ENCODE data around the gene FKBP1A. TPM values are rescaled to one million over a fixed set of nuclear protein-coding genes. Genes with fewer than 3 reads are reported as not detected.

FKBP1A gene
- total and polyA plus RNA-seq, 2 donors (not counting 3 experiments of a cell fraction or from before 2014, with no cell fraction given) = 968 to 1,972 TPM

DNA sequence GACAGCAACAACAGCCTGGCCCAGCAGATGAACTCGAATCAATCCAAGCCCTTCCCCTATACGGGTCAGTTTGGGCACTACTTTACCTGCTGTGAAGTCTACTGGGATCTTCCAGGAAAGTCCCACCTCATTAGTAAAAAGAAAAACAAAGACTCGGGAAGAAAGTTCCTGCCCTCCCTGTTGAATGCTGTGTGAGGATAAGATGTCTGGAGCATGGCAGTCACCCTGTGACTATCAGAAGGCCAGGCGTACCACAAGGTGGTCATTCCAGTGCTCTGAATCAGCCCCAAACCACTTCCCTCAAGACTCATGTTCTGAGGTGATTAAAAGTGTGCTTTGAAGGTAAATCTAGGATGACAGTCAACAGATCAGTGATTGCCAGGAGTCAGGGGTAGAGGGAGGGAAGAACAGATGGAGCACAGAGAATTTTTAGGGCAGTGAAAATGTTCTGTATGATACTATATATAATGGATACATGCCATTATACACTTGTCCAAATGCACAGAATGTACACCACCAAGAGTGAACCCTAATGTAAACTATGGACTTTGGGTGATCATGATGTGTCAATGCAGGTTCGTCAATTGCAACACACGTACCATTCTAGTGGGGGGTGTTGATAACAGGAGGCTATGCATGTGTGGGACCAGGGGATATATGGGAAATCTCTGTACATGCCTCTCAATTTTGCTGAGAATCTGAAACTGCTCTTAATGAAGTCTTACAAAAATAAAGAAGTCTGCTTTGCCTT is 14.7 kb downstream of the FKBP1A start:
- peak; percentile 72 for DNase-seq (ENCODE audit: low read depth, low spot score)
- Histone ChIP-seq H3K4me1 (ENCODE audit: control insufficient read depth, extremely low read depth, insufficient read depth, low read length) (peaks cover 100% of the 10 kb centered on the region), H3K36me3 (ENCODE audit: control insufficient read depth in 2 of 2, extremely low read depth in 1 of 2, insufficient read depth in 2 of 2, low read length in 2 of 2) (peaks cover 2% of the 10 kb centered on the region in 2 experiments), H3K9ac (replicated peaks; ENCODE audit: extremely low read depth, insufficient read depth, low read length) (peak overlapping the region; percentile 18), H3K79me2 (ENCODE audit: control insufficient read depth, insufficient read depth, low read length) (peaks cover 100% of the 10 kb centered on the region), H3K4me3 (replicated peaks in 1 of 3; ENCODE audit: insufficient read depth in 1 of 3, low read depth in 1 of 3, low read length in 3 of 3) (no peak overlapping the region), H3K9me1 (replicated peaks; ENCODE audit: control insufficient read depth, extremely low read depth, insufficient read depth, low read length) (no peaks in the 10 kb centered on the region), H3K9me3 (replicated peaks; ENCODE audit: control insufficient read depth, insufficient read depth, low read length) (no peaks in the 10 kb centered on the region), H4K20me1 (replicated peaks; ENCODE audit: control insufficient read depth, extremely low read depth, insufficient read depth, low read length) (peaks cover 4% of the 10 kb centered on the region), H3K27ac (ENCODE audit: insufficient read depth, low read depth, low read length) (peak overlapping the region; percentile 83), H3K4me2 (ENCODE audit: insufficient read depth, low read length) (peak overlapping the region; percentile 63), H3K27me3 (ENCODE audit: control insufficient read depth in 2 of 2, insufficient read depth in 2 of 2, low read length in 2 of 2) (no peaks in the 10 kb centered on the region), H2AFZ (ENCODE audit: low read depth, low read length) (no peak overlapping the region)
- intact Hi-C loops (cut with micrococcal nuclease) = loop anchor here (1.0 kb wide), 2 partner anchors 7 to 11 kb away; no protein-coding TSS in a partner anchor
- ChIA-PET POLR2A (interaction anchor here (1.3 to 2.7 kb wide), 2 partner anchors 8 to 13 kb away, joined by 4 to 11 read pairs; no protein-coding TSS in a partner anchor), CTCF (interaction anchor here (0.9 to 3.2 kb wide), 6 partner anchors 8 to 126 kb away, joined by 3 to 24 read pairs (median 7); partner anchors contain the start of gene FKBP1A)
- peak; percentile 74 for FAIRE-seq
- dilution Hi-C loops (cut with MboI; ENCODE audit: extremely low pct_ligation_motif_present, low sequenced_read_pairs) = no loop called here
- no TSS peak for BruUV-seq (replicated peaks)
- peak; percentile 2 for TF ChIP-seq POLR2A (IDR thresholded peaks at IDR 0.05; ENCODE audit: low read depth, low read length)
- TF ChIP-seq, protein P1, sequence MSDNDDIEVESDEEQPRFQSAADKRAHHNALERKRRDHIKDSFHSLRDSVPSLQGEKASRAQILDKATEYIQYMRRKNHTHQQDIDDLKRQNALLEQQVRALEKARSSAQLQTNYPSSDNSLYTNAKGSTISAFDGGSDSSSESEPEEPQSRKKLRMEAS (IDR thresholded peaks at IDR 0.05; ENCODE audit: insufficient read depth, insufficient read length) = no peak
- TF ChIP-seq MYC (IDR thresholded peaks at IDR 0.05; ENCODE audit: low read depth, low read length) = peak; percentile 9
- peak; percentile 57 for TF ChIP-seq POLR2AphosphoS5 (IDR thresholded peaks at IDR 0.05; ENCODE audit: insufficient read depth, low read depth, low read length)
- TF ChIP-seq, protein P2, sequence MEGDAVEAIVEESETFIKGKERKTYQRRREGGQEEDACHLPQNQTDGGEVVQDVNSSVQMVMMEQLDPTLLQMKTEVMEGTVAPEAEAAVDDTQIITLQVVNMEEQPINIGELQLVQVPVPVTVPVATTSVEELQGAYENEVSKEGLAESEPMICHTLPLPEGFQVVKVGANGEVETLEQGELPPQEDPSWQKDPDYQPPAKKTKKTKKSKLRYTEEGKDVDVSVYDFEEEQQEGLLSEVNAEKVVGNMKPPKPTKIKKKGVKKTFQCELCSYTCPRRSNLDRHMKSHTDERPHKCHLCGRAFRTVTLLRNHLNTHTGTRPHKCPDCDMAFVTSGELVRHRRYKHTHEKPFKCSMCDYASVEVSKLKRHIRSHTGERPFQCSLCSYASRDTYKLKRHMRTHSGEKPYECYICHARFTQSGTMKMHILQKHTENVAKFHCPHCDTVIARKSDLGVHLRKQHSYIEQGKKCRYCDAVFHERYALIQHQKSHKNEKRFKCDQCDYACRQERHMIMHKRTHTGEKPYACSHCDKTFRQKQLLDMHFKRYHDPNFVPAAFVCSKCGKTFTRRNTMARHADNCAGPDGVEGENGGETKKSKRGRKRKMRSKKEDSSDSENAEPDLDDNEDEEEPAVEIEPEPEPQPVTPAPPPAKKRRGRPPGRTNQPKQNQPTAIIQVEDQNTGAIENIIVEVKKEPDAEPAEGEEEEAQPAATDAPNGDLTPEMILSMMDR (IDR thresholded peaks at IDR 0.05; ENCODE audit: extremely low read depth in 1 of 2, insufficient read depth in 1 of 2, low read depth in 1 of 2, low read length in 2 of 2) = no peak
- TF ChIP-seq FOS (IDR thresholded peaks at IDR 0.05; ENCODE audit: borderline replicate concordance, insufficient read depth, low read length) = peak; percentile 73
- TF ChIP-seq JUN (IDR thresholded peaks at IDR 0.05; ENCODE audit: borderline replicate concordance, insufficient read depth, insufficient read length, low read depth) = peak; percentile 53
- peak; percentile 73 for TF ChIP-seq GATA2 (IDR thresholded peaks at IDR 0.05; ENCODE audit: insufficient read depth, insufficient read length, low read depth, low read length)

All from endothelial cell of umbilical vein (primary cell).